Type B pancreatic cell (in vitro differentiated cells): ENCODE measurements around the gene HSP90B1. TPM values are rescaled to one million over a fixed set of nuclear protein-coding genes. Genes with fewer than 3 reads are reported as not detected.
A peak's percentile ranks its signal among the peaks of the same experiment; 100 is the strongest.

Experiments
- DNase-seq: peaks from one replicate; pipeline ENCODE4 v3.0.0; 2021; ENCODE audit warnings: mixed read lengths; ENCODE audit not compliant: unreplicated experiment; ENCODE audit errors: extremely low spot score
- H3K27ac Mint-ChIP-seq: 2 replicates; pipeline ENCODE4 v1.8.0; 2021; ENCODE audit warnings: mild to moderate bottlenecking, mixed read lengths
- H3K27me3 Mint-ChIP-seq: 2 replicates; pipeline ENCODE4 v1.8.0; 2021; ENCODE audit warnings: mixed read lengths
- H3K36me3 Mint-ChIP-seq: 2 replicates; pipeline ENCODE4 v1.8.0; 2021; ENCODE audit warnings: mixed read lengths
- H3K4me1 Mint-ChIP-seq: one replicate; pipeline ENCODE4 v1.8.0; 2021; ENCODE audit warnings: mixed read lengths; ENCODE audit not compliant: unreplicated experiment
- H3K4me3 Mint-ChIP-seq: 2 replicates; pipeline ENCODE4 v1.8.0; 2021; ENCODE audit warnings: mild to moderate bottlenecking, mixed read lengths
- H3K9me3 Mint-ChIP-seq: 2 replicates; pipeline ENCODE4 v1.8.0; 2021; ENCODE audit warnings: mixed read lengths
- CTCF ChIP-seq: fragments of 200-600 bp; sonication (generic); conservative IDR thresholded peaks from 2 replicates; pipeline ENCODE4 v1.5.0; 2021; ENCODE audit warnings: antibody characterized with exemption, mild to moderate bottlenecking
- total RNA-seq: library from RNA; stranded (reverse); gene quantifications from 2 replicates; pipeline ENCODE4 v1.2.1, GENCODE V29; 2021; ENCODE audit warnings: low replicate concordance

The HSP90B1 gene
- total RNA-seq, 1 donor from 2014 or later: 967 TPM

GRCh38 chr12:103944964-103945363 lies 14.8 kb downstream of the HSP90B1 start:
- no peak overlapping the region for H3K27ac Mint-ChIP-seq
- H3K9me3 Mint-ChIP-seq: no peaks in the 10 kb centered on the region
- no peaks in the 10 kb centered on the region for H3K27me3 Mint-ChIP-seq
- no peaks in the 10 kb centered on the region for H3K4me1 Mint-ChIP-seq
- peaks cover 55% of the 10 kb centered on the region for H3K36me3 Mint-ChIP-seq
- no peak for DNase-seq
- TF ChIP-seq CTCF: no peak
- H3K4me3 Mint-ChIP-seq: no peak overlapping the region

GRCh38 chr12:103947871-103948555 lies 17.8 kb downstream of the HSP90B1 start:
- peaks cover 42% of the 10 kb centered on the region for H3K36me3 Mint-ChIP-seq
- no peak for DNase-seq
- no peaks in the 10 kb centered on the region for H3K4me1 Mint-ChIP-seq
- H3K27ac Mint-ChIP-seq: peak overlapping the region; percentile 48
- H3K9me3 Mint-ChIP-seq: no peaks in the 10 kb centered on the region
- no peak for TF ChIP-seq CTCF
- H3K27me3 Mint-ChIP-seq: no peaks in the 10 kb centered on the region
- H3K4me3 Mint-ChIP-seq: no peak overlapping the region

- no peak overlapping the region for H3K4me3 Mint-ChIP-seq
- no peak for DNase-seq
- peak overlapping the region; percentile 48 for H3K27ac Mint-ChIP-seq
- H3K9me3 Mint-ChIP-seq: no peaks in the 10 kb centered on the region
- TF ChIP-seq CTCF: no peak
- H3K27me3 Mint-ChIP-seq: no peaks in the 10 kb centered on the region
- H3K36me3 Mint-ChIP-seq: peaks cover 42% of the 10 kb centered on the region
- H3K4me1 Mint-ChIP-seq: no peaks in the 10 kb centered on the region
These were observed 18.7 kb downstream of the HSP90B1 start for GRCh38 chr12:103948746-103949406.

- no peaks in the 10 kb centered on the region for H3K27me3 Mint-ChIP-seq
- no peaks in the 10 kb centered on the region for H3K9me3 Mint-ChIP-seq
- H3K36me3 Mint-ChIP-seq: peaks cover 31% of the 10 kb centered on the region
- H3K4me1 Mint-ChIP-seq: peaks cover 9% of the 10 kb centered on the region
- TF ChIP-seq CTCF: no peak
- H3K4me3 Mint-ChIP-seq: peak overlapping the region; percentile 6
- no peak overlapping the region for H3K27ac Mint-ChIP-seq
- no peak for DNase-seq
These were observed 22.3 kb downstream of the HSP90B1 start for GRCh38 chr12:103952497-103952896.

- TF ChIP-seq CTCF: no peak
- peak overlapping the region; percentile 88 for H3K4me3 Mint-ChIP-seq
These were observed 25.8 kb downstream of the HSP90B1 start for GRCh38 chr12:103955811-103956508.

More at GRCh38 chr12:103955811-103956508, 25.8 kb downstream of the HSP90B1 start:
- Mint-ChIP-seq H3K27ac (peak overlapping the region; percentile 97), H3K9me3 (no peaks in the 10 kb centered on the region), H3K36me3 (peaks cover 11% of the 10 kb centered on the region), H3K27me3 (no peaks in the 10 kb centered on the region), H3K4me1 (peaks cover 16% of the 10 kb centered on the region)
- DNase-seq: no peak
